PC-9 (cell line): ENCODE measurements around the gene SLC2A9. TPM values are rescaled to one million over a fixed set of nuclear protein-coding genes. Genes with fewer than 3 reads are reported as not detected.

Experiments
- BruUV-seq: library from RNA; stranded (reverse); fragments of 400-500 nt; replicated peaks from 2 replicates; lab custom pipeline; 2021; lab: Mats Ljungman, UMichigan
- CTCF ChIA-PET: fragments of 300-600 bp; sonication (Branson Sonifier 250); formaldehyde crosslinking; loops from one replicate; lab custom pipeline; 2022; ENCODE audit warnings: antibody characterized with exemption; lab: Charles Lee
- POLR2A ChIA-PET: fragments of 300-600 bp; sonication (Branson Sonifier 250); formaldehyde crosslinking; loops from one replicate; lab custom pipeline; 2022; ENCODE audit warnings: antibody characterized with exemption; ENCODE audit not compliant: unreplicated experiment; lab: Charles Lee
- DNase-seq, 2 experiments: peaks; one replicate each; pipeline versions ENCODE4 v3.0.0 to v3.0.0-alpha.2; 2015 to 2022; ENCODE audit warnings: mixed read lengths in 1 of 2
- H2AFZ ChIP-seq: fragments of 200-600 bp; sonication (generic); 2 replicates; pipeline ENCODE4 v1.8.1; 2017; ENCODE audit warnings: antibody characterized with exemption
- H3F3A ChIP-seq: fragments of 200-600 bp; sonication (generic); 2 replicates; pipeline ENCODE4 v1.8.1; 2017; ENCODE audit warnings: antibody characterized with exemption, mild to moderate bottlenecking, low read depth; ENCODE audit not compliant: insufficient read depth
- H3K27ac ChIP-seq: fragments of 200-600 bp; sonication (generic); 2 replicates; pipeline ENCODE4 v1.6.1; 2016; ENCODE audit warnings: mixed run types
- H3K27me3 ChIP-seq: fragments of 200-600 bp; sonication (generic); 2 replicates; pipeline ENCODE4 v1.6.1; 2016; ENCODE audit warnings: low read depth, mixed run types; ENCODE audit not compliant: insufficient read depth
- H3K36me3 ChIP-seq: fragments of 200-600 bp; sonication (generic); 2 replicates; pipeline ENCODE4 v1.6.1; 2016; ENCODE audit warnings: low read depth, mixed run types
- H3K4me1 ChIP-seq: fragments of 200-600 bp; sonication (generic); replicated peaks from 2 replicates; pipeline ENCODE4 v1.6.1; 2016; ENCODE audit warnings: mixed run types; ENCODE audit not compliant: insufficient read depth
- H3K4me2 ChIP-seq: fragments of 200-600 bp; sonication (generic); 2 replicates; pipeline ENCODE4 v1.6.1; 2017; ENCODE audit warnings: mixed run types
- H3K4me3 ChIP-seq: fragments of 200-600 bp; sonication (generic); 2 replicates; pipeline ENCODE4 v1.6.1; 2016; ENCODE audit warnings: mixed run types
- H3K79me2 ChIP-seq: fragments of 200-600 bp; sonication (generic); 2 replicates; pipeline ENCODE4 v1.6.1; 2017; ENCODE audit warnings: low read depth, mixed run types
- H3K9me2 ChIP-seq: fragments of 200-600 bp; sonication (generic); 2 replicates; pipeline ENCODE4 v1.8.1; 2017; ENCODE audit warnings: mild to moderate bottlenecking; ENCODE audit not compliant: insufficient read depth
- H3K9me3 ChIP-seq: fragments of 200-600 bp; sonication (generic); 2 replicates; pipeline ENCODE4 v1.8.1; 2016; ENCODE audit warnings: low read depth; ENCODE audit not compliant: insufficient read depth
- H4K20me1 ChIP-seq: fragments of 200-600 bp; sonication (generic); 2 replicates; pipeline ENCODE4 v1.8.1; 2017; ENCODE audit not compliant: insufficient read depth
- CTCF ChIP-seq: fragments of 200-600 bp; sonication (generic); conservative IDR thresholded peaks from 2 replicates; pipeline ENCODE4 v1.6.1; 2017; ENCODE audit warnings: mixed run types, antibody characterized with exemption, mild to moderate bottlenecking, moderate library complexity
- EZH2 ChIP-seq: fragments of 200-600 bp; sonication (generic); IDR thresholded peaks from 2 replicates; pipeline ENCODE4 v1.8.0; 2017; ENCODE audit warnings: antibody characterized with exemption, low read depth
- intact Hi-C: fragments of 100-400 bp; cut with micrococcal nuclease; formaldehyde crosslinking; loops from one replicate; pipeline ENCODE4 v1.10.0; 2022; ENCODE audit not compliant: unreplicated experiment
- total RNA-seq: library from RNA; stranded (reverse); gene quantifications from 2 replicates; pipeline ENCODE4 v1.2.3, GENCODE V29; 2021

Gene SLC2A9
- total RNA-seq, 1 experiment from 2014 or later = 0.28 TPM

- no peak overlapping the region for H3K27ac ChIP-seq
- H3K4me2 ChIP-seq = no peak overlapping the region
- TF ChIP-seq EZH2 (no peak), CTCF (no peak)
- H3K4me3 ChIP-seq = no peak overlapping the region
- no TSS peak for BruUV-seq
- H3F3A ChIP-seq = no peaks in the 10 kb centered on the region
- H4K20me1 ChIP-seq = no peaks in the 10 kb centered on the region
- H2AFZ ChIP-seq = no peak overlapping the region
- H3K9me2 ChIP-seq = no peaks in the 10 kb centered on the region; the same call in 1 of the 2 replicates
- intact Hi-C loops = no loop called here
- CTCF ChIA-PET = no interaction called here
- POLR2A ChIA-PET = no interaction called here
- no peaks in the 10 kb centered on the region for H3K9me3 ChIP-seq
- H3K79me2 ChIP-seq = no peaks in the 10 kb centered on the region
- no peak for DNase-seq
- no peaks in the 10 kb centered on the region for H3K36me3 ChIP-seq
- H3K4me1 ChIP-seq = no peaks in the 10 kb centered on the region
- peaks cover 28% of the 10 kb centered on the region for H3K27me3 ChIP-seq
Measured at GRCh38 chr4:9835430-9835829, 185.9 kb downstream of the SLC2A9 start.

DNA sequence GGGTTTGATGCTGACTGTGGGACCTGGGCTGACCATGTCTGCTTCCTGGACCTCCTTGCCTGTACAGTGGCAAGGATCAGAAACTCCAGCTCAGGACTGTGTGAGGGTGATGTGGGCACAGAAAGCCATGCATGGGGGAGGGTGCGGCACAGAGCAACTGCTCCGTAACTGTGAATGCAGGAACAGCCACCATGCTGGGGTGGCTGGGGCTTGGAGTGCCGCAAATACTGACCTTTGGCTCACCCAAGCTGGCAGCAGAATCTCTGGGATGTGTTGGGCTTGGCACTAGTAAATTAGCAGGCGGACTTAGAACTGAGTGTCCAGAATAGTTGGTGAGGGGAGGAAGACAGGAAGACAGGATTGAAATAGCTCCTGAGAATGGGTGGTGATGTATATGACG is 187.9 kb downstream of the SLC2A9 start:
- Histone ChIP-seq H2AFZ (no peak overlapping the region), H3F3A (no peaks in the 10 kb centered on the region), H3K4me1 (no peaks in the 10 kb centered on the region), H3K9me2 (no peaks in the 10 kb centered on the region), H3K27me3 (peaks cover 33% of the 10 kb centered on the region), H3K36me3 (no peaks in the 10 kb centered on the region), H3K79me2 (no peaks in the 10 kb centered on the region), H3K4me3 (no peak overlapping the region), H3K27ac (no peak overlapping the region), H3K4me2 (no peak overlapping the region), H3K9me3 (no peaks in the 10 kb centered on the region), H4K20me1 (no peaks in the 10 kb centered on the region)
- DNase-seq = no peak
- intact Hi-C loops = no loop called here
- CTCF ChIA-PET = no interaction called here
- TF ChIP-seq CTCF = no peak
- TF ChIP-seq EZH2 = no peak
- BruUV-seq = no TSS peak
- POLR2A ChIA-PET = no interaction called here

DNA sequence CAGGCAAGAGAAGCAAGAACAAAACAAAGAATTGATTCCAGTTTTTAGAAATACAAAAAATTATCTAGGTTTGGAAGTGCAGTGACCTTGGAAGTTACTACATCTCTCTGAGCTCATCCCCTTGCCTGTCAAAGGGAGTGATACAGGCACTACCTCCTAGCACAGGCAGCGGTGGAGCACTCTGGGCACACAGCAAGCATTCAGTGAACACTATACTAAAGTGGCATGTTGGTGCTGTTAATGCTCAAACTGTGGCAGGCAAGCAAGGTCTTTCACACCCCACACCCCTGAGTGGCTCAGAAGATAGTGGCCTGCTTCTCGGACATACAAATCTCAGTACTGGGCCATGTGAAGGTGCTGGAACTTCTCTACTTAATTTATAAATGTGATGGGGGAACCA is 188.7 kb downstream of the SLC2A9 start:
- Histone ChIP-seq H3K36me3 (no peaks in the 10 kb centered on the region), H3K27me3 (peaks cover 33% of the 10 kb centered on the region), H3K9me3 (no peaks in the 10 kb centered on the region), H3F3A (no peaks in the 10 kb centered on the region), H2AFZ (no peak overlapping the region), H3K9me2 (no peaks in the 10 kb centered on the region), H3K27ac (no peak overlapping the region), H3K4me1 (no peaks in the 10 kb centered on the region), H4K20me1 (no peaks in the 10 kb centered on the region), H3K79me2 (no peaks in the 10 kb centered on the region), H3K4me3 (no peak overlapping the region), H3K4me2 (no peak overlapping the region)
- no peak for DNase-seq
- POLR2A ChIA-PET = no interaction called here
- TF ChIP-seq EZH2 (no peak), CTCF (no peak)
- CTCF ChIA-PET = no interaction called here
- no TSS peak for BruUV-seq
- intact Hi-C loops = no loop called here
